T follicular helper cell (primary cell): ENCODE measurements around the gene POTEG.
"Not testable (repeated sequence)": the region's sequence is repeated elsewhere in the genome, so short reads cannot be mapped to it uniquely, and the experiment has no call there.

Experiments used
- DNase-seq: peaks from one replicate; pipeline ENCODE4 v3.0.0-alpha.2; 2020; ENCODE audit warnings: low read depth
- total RNA-seq, 2 experiments: gene quantifications; one replicate each; lab custom pipeline; 2026; lab: John Stamatoyannopoulos, UW

Gene POTEG
- total RNA-seq: 0 reads per million in 2 experiments

DNA sequence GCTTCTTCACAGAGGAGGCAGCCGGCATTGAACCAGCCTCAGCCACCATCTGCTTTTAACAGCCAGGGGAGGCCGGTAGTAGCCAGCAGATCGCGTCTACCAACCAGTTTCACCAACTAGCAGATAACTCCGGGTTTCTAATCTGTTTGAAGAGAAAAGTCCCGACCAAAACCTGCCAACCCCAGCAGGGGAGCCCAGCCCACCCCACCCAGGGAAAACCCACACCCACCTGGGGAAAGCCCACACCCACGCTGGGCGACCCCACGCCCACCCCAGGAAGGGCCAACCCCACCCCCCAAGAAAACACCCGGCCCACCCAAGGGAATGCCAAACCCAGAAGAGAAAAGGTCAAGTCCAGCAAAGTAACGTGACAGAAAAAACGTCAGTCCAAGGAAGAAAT, at the start of gene POTEG:
Gene POTEG, minus strand, starts transcription at position 101 of the 400 bp plus-strand sequence. Its CDS starts 52 bp downstream, at position 49.
- DNase-seq: not testable (repeated sequence)

DNA sequence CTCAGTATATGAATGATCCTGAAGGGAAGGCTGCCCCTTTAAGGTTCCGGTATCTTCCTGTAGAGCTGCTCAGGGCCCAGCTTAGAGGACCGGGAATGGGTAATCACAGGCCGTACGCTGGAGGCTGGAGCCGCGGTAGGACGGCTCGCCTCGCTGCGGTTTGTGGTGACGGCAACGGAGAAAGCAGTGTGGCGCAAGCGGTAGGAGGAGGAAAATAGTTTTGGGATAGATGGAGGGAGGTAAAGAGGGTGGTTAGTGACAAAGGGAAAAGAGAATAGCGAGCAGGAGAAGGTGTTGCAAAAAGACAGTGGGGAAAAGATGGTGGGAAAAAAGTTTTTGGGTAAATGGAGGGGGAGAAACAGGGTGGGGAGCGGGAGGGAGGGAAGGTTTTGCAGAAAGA, 48.0 kb upstream of the POTEG start:
- not testable (repeated sequence) for DNase-seq

DNA sequence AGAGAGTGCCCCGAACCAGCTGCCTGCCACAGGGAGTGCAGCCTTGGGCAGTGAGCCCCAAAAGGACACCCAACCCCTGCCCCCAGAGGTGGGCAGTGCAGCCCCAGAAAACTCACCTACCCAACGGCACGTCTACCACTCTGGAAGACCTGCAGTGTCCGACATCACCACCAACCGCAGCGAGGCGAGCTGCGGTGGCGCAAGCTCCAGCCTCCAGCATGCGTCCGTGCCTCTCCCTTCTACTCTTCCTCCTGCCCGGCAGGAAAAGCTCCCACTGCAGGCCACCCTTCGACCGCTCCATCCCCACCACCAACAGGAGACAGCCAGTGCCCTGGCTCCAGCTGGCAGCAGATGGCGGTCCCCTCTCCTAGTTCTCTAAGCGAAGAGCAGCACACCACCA, 47.3 kb upstream of the POTEG start:
- not testable (repeated sequence) for DNase-seq

DNA sequence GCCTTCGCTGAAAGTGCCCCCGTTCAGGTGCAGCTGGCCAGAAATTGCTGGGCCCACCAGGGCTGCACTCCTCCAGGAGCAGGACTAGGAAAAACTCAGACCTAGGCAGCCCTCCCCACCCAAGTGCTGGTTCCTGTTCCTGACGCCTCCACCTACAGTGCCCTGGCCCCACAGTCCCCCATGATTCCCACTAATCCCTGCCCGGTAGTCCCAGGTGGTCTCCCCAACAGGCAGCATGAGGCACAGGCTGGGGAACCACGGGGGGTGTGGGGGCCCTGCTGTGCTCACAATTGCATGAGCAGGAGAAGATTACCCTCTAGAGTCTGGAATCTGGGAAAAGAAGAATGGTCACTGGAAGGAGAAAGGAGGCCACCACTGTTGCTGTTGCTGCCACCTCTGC, 46.4 kb upstream of the POTEG start:
- not testable (repeated sequence) for DNase-seq

DNA sequence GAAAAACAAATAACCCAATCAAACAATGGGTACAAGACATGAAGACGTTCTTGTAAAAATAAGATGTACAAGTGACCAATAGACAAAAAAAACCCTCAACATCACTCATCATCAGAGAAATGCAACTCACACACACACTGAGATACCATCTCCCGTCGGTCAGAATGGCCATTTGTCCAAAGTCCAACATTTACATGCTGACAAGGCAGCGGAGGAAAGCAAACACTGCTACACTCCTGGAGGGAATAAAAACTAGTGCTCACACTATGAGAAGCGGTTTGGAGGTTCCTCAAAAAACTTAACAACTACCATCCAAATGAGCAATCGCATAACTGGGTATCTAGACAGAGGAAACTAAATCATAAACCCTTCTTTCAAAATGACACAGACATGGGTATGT, 11.6 kb upstream of the POTEG start:
- not testable (repeated sequence) for DNase-seq

DNA sequence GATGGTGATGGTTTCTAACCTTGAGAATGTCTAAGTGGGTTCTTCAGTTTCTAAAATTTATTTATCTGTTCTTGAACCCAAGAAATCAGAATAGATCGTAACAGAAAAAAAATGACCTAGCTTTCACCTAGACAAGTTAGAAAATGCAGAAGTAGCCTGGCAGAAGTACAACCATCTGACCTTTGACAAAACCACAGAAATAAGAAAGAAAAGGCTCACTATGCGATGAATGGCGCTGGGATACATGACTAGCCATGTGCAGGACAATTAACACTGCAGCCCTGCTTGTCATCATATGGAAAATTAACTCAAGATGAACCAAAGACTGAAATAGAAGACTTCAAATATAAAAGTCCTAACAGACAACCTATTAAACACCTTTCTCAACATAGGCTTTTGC, 5.7 kb upstream of the POTEG start:
- not testable (repeated sequence) for DNase-seq

DNA sequence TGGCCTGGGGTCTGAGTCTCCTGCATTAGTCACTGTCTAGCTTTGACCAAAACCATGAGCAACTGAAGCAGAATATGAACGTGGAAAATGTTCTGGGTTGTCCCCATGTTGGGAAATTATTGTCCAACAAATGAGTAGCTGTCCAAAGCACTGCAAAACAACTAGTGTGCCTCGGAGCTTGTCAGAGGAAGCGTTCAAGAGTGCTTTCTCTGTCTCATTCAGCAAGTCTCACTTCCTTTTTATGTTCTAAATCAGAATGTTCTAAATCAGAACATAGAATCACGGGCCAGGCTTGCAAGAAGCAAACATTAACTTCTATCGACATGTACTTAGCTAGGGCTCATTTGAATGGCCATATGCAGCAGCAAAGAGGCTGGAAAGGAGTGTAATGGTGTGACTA, 5.1 kb upstream of the POTEG start:
- not testable (repeated sequence) for DNase-seq

DNA sequence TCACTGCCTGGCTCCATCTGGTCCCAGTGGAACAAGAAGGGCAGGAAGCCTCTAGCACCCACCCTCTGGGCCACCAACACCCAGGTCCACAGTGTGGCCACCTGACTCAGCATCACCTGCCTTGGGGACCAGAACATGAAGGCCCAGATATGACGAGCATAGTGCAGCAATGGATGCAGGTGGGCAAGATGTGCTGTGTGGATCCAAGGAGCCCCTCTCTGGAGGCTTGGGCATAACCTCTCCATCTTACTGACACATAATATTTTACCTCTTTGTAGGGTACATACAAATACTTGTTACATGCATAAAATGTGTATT, 2.9 kb upstream of the POTEG start:
- DNase-seq: not testable (repeated sequence)

DNA sequence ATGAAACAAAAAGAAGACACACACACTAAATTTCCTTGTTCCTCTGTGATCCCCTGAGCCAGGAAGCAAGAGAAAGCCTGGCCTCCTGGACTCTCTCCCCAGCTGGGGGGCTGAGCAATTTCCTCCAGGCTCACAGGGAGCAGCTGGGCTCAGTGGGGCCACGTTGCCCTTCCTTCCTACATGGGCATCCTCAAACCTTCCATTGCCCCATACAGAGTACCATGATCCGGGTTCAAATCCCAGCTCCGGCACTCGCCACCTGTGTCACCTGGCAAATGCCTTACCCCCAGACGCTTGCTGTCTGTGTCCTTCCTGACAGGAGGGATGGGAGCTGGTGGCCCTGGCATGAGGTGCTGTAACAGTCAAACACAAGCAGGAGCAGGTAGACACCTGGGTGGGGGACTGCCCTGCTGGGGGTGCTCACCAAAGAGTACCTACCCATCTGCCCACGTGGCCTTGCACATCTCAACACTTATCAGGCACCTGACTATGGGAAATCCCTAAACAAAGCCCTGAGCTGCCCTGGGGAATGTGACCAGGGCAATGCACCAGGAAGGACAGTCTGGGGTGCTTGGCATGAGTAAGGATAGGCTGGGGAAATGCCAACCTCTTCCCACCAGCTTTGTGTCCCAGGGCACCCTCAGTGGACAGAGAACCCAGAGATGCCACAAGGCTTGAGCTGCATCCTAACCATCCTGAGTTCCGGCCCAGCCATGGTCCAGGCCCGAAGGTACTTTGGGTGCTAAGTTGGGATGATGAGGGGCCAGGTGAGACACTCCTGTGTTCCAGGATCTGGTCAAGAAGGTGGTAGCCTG, 2.4 kb upstream of the POTEG start:
- not testable (repeated sequence) for DNase-seq

DNA sequence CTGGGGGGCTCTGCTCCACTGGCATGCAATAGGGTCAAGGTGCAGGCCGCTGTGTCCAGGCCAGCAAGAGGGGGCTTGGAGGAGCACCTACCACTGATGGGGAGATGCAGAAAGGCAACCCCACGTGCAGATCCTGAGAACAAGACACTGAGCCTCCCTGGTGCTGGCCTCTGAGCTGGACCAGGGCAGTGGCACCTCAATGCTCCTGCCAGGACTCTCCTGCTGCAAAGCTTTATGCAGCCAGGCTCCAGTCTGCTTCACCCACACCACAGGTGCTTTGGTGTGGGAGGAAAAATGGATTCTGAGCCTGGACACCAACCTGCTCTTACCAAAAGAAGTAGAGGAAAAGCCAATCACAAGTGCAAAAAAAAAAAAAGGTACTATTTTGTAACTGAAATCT, 1.7 kb upstream of the POTEG start:
- not testable (repeated sequence) for DNase-seq

DNA sequence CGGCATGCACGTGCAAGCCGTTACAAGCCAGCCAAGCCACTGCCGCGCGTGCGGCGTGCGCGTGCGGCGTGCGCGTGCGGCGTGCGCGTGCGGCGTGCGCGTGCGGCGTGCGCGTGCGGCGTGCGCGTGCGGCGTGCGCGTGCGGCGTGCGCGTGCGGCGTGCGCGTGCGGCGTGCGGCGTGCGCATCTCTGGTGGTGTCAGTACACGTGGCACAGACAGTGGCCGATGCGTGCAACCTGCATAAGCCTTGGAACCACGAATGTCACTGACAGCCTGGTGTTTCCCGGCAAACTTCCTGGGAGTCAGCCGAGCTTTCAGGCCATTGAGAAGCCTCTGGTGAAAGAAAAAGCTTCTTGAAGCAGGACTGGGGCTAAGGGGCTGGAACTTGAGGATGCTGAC, 750 bp upstream of the POTEG start:
- DNase-seq: not testable (repeated sequence)

DNA sequence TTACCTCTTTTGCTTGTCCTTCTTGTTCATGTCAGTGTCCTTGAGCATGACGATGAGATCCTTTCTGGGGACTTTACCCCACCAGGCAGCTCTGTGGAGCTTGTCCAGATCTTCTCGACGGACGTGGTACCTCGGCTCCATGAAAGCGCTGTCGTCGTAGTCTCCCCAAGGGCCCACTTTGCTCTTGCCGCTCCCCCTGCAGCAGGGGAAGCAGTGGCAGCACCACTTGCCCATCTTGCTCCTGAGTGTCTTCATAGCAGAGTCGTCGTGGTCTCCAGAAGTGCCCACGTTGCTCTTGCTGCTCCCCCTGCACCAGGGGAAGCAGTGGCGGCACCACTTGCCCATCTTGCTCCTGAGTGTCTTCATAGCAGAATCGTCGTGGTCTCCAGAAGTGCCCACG, 376 bp downstream of the POTEG start:
- DNase-seq: not testable (repeated sequence)

DNA sequence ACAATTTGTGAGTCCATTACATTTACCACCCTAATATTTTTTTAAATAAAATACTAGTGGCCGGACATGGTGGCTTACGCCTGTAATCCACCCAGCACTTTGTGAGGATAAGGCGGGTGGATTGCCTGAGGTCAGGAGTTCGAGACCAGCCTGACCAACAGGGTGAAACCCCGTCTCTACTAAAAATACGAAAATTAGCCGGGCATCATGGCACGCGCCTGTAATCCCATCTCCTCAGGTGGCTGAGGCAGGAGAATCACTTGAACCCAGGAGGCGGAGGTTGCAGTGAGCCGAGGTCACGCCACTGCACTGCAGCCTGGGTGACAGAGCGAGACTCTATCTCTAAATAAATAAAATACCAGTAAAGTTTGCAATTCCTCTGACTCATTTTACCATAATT, 25.6 kb downstream of the POTEG start:
- DNase-seq: not testable (repeated sequence)

DNA sequence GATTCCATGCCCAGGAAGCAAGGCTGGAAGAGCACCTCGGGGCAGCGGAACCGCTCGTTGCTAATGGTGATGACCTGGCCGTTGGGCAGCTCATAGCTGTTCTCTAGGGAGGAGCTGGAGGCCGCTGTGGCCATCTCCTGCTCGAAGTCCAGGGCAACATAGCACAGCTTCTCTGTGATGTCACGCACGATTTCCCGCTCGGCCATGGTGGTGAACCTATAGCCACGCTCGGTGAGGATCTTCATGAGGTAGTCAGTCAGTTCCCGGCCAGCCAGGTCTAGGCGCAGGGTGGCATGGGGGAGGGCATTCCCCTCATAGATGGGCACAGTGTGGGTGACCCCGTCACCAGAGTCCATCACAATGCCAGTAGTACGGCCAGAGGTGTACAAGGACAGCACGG, 32.0 kb downstream of the POTEG start:
- not testable (repeated sequence) for DNase-seq

DNA sequence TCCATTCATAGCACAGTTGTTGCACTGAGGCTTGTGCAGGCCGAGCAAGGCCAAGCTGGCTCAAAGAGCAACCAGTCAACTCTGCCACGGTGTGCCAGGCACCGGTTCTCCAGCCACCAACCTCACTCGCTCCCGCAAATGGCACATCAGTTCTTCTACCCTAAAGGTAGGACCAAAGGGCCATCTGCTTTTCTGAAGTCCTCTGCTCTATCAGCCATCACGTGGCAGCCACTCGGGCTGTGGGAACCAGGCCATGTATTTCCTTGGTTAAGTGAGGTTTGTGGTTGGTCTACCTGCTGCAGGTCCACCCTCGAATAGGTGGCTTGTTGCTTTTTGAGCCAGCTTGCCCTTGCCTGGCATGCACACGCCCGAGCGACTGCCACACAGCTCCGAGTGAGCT, 39.4 kb downstream of the POTEG start:
- not testable (repeated sequence) for DNase-seq

DNA sequence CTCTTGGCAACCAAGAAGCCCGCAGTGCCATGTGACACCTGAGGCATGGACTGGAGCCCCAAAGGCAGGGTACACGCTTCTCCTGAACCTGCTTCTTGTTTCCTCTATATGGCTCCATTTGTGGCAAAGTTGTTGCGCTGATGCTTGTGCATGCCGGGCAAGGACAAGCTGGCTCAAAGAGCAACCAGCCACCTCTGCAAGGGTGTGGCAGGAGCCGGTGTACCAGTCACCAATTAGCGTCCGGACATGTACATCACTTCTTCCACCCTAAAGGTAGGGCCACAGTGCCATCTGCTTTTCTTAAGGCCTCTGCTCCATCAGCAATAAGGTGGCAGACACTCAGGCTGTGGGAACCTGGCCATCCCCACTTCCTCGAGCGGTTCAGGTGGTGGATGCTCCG, 43.9 kb downstream of the POTEG start:
- DNase-seq: not testable (repeated sequence)

DNA sequence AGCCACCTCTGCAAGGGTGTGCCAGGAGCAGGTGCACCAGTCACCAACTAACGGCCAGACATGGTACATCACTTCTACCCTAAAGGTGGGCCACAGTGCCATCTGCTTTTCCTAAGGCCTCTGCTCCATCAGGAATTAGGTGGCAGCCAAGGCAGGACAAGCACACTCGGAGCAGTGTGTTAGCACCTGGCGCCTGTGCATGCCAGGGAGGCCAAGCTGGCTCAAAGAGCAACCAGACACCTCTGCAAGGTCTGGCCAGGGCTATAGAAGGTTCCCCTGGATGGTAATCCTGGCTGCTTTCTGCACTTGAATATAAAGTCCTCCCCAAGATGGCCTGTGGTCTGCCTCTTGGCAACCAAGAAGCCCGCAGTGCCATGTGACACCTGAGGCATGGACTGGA, 45.4 kb downstream of the POTEG start:
- not testable (repeated sequence) for DNase-seq

DNA sequence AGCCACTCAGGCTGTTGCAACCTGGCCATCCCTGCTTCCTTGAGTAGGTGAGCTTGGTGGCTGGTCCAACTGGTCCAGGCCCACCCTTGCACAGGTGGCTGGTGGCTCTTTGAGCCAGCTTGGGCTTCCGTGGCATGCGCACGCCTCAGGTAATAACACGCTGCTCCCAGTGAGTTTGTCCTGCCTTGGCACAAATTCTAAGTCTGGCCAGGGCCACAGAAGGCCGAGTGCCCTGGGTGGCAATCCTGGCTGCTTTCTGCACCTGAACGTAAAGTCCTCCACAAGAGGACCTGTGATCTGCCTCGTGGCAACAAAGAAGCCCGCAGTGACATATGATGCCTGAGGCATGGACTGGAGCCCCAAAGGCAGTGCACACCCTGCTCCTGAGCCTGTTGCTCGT, 47.1 kb downstream of the POTEG start:
- not testable (repeated sequence) for DNase-seq

DNA sequence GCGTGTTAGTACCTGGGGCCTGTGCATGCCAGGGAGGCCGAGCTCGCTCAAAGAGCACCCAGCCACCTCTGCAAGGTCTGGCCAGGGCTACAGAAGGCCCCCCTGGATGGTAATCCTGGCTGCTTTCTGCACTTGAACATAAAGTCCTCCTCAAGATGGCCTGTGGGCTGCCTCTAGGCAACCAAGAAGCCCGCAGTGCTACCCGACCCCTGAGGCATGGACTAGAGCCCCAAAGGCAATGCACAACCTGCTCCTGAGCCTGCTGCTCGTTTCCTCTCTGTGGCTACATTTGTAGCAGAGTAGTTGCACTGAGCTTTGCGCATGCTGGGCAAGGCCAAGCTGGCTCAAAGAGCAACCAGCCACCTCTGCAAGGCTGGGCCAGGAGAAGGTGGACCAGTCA, 47.8 kb downstream of the POTEG start:
- not testable (repeated sequence) for DNase-seq

DNA sequence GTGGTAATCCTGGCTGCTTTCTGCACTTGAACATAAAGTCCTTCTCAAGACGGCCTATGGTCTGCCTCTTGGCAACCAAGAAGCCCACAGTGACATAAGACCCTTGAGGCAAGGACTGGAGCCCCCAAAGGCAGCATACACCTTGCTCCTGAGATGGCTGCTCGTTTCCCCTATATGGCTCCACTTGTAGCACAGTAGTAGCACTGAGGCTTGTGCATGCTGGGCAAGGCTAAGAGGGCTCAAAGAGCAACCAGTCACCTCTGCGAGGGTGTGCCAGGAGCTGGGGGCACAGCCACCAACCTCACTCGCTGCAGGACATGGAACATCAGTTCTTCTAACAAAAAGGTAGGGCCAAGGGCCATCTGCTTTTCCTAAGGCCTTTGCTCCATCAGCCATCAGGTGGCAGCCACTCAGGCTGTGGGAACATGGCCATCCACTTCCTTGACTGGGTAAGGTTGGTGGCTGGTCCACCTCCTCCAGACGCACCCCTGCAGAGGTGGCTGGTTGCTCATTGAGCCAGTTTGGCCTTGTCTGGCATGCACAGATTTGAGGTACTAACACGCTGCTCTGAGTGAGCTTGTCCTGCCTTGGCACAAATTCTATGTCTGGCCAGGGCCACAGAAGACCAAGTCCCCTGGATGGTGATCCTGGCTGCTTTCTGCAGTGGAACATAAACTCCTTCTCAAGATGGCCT, 49.9 kb downstream of the POTEG start:
- not testable (repeated sequence) for DNase-seq

DNA sequence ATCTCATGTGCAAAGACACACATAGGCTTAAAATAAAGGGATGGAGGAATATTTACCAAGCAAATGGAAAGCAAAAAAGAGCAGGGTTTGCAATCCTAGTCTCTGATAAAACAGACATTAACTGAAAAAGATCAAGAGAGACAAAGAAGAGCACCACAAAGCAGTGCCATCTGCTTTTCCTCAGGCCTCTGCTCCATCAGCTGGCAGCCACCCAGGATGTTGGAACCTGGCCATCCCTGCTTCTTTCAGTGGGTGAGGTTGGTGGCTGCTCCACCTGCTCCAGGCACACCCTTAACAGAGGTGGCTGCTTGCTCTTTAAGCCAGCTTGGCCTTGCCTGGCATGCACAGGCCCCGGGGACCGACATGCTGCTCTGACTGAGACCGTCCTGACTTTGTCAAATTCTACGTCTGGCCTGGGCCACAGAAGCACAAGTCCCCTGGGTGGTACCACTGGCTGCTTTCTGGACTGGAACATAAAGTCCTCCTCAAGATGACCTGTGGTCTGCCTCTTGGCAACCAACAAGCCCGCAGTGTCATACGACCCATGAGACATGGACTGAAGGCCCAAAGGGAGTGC, 51.0 kb downstream of the POTEG start:
- not testable (repeated sequence) for DNase-seq

DNA sequence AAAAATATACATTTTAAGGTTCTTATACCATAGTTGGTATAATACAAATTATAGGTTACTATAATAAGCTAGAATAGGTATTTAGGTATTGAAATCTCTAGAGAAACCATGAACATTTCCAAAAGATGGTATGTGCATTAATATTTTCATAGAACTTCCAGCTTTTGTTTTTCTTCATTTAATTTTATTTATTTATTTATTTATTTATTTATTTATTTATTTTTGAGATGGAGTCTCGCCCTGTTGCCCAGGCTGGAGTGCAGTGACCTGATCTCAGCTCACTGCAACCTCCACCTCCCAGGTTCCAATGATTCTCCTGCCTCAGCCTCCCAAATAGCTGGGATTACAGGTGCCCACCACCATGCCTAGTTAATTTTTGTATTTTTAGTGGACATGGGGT, 54.0 kb downstream of the POTEG start:
- DNase-seq: not testable (repeated sequence)

DNA sequence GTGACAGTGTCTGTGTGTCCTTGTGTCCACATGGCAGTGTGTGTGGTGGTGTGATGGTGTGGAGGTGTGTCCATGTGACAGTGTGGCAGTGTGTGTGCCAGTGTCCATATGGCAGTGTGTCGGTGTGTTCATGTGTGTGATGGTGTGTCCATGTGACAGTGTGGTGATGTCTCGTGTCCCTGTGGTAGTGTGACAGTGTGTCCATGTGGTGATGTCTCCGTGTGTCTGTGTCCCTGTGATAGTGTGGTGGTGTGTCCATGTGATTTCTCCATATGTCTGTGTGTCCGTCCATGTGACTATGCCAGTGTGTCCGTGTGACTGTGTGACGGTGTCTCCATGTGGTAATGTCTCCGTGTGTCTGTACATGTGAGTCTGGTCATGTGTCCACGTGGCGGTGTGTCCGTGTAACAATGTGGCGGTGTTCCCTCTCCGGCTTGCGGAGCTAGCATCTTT, 59.7 kb downstream of the POTEG start:
- DNase-seq: not testable (repeated sequence)
